Muscle layer of duodenum (tissue), 2 donors: ENCODE measurements around the gene SCAPER.

Source experiments
- H3K27ac ChIP-seq: one replicate; pipeline ENCODE4 v1.7.0; 2013; ENCODE audit warnings: mild to moderate bottlenecking, low read length
- H3K27me3 ChIP-seq: one replicate; pipeline ENCODE4 v1.7.0; 2013; ENCODE audit warnings: low read depth, mild to moderate bottlenecking, control low read depth, low read length
- H3K36me3 ChIP-seq, 2 donors: one replicate each; pipeline ENCODE4 v1.7.0; 2013; ENCODE audit warnings: low read length in 2 of 2, control low read depth in 1 of 2, mild to moderate bottlenecking in 1 of 2; ENCODE audit not compliant: insufficient read depth in 2 of 2, control insufficient read depth in 1 of 2
- H3K4me1 ChIP-seq, 2 donors: one replicate each; pipeline ENCODE4 v1.7.0; 2013; ENCODE audit warnings: low read length in 2 of 2, mild to moderate bottlenecking in 2 of 2, control low read depth in 1 of 2, moderate library complexity in 1 of 2; ENCODE audit not compliant: insufficient read depth in 2 of 2, control insufficient read depth in 1 of 2
- H3K4me3 ChIP-seq, 2 donors: one replicate each; pipeline ENCODE4 v1.7.0; 2013; ENCODE audit warnings: low read length in 2 of 2, low read depth in 1 of 2, mild to moderate bottlenecking in 1 of 2
- H3K9me3 ChIP-seq, 2 donors: one replicate each; pipeline ENCODE4 v1.7.0; 2013; ENCODE audit warnings: low read length in 2 of 2, control low read depth in 1 of 2, mild to moderate bottlenecking in 1 of 2; ENCODE audit not compliant: control insufficient read depth in 1 of 2
- donor health status: healthy.

The SCAPER gene

DNA sequence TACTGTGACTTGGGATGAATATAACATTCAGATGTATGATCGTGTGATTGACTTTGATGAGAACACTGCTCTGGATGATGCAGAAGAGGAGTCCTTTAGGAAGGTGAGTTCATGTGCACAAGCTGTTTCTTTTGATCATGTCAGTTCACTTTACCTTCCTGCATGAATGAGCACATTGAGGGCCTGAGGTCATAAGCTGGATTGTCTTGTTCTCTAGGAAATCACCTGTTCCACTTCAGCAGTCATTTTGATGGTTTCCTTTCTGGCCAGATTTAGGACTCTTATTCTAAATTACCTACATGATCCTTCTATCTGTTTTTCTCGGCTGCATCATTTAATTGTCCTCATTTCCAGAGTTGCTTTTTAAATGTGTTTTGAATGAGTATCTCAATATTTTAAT lies 30.5 kb upstream of the SCAPER start:
- H3K27me3 ChIP-seq = no peaks in the 10 kb centered on the region
- H3K4me3 ChIP-seq = no peak overlapping the region
- H3K27ac ChIP-seq = no peak overlapping the region
- H3K4me1 ChIP-seq = peaks cover 0 to 18% of the 10 kb centered on the region in 2 donors
- H3K36me3 ChIP-seq = peaks cover 13% of the 10 kb centered on the region in 2 donors
- no peaks in the 10 kb centered on the region for H3K9me3 ChIP-seq

DNA sequence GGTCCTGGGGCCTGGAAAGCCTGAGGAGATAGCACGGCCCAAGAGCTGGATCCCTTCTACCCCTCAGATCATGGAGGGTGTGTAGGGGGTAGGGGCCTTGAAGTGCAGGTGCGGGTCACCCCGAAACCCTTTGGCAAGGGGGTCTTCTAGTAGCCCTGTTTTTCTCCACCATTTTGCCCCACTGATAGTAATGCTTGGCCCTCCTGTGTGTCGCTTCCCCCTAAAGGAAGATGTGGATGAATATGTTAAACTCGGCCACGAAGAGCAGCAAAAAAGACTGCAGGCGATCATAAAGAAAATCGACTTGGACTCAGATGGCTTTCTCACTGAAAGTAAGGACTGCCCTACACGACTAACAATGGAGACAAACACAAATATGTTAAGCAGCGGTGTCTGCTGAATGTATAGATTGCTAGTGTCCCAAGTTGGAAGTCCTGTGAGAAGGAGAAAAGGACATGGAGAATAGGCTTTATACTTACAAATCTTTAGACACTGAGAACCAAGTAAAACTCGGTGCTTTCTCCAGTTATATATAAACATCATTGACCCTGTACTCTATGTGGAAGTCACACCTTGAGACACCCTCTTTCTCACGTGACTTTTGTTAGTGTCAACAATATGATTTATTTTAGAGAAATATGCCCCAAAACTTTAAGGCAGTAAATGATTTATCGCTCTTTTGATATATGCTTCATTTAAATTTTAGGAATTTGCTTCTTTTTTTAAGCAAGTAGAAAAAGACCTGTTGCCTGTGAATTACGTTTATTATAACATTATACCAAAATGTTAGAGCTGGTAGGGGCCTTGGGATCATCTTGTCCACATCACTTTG lies 27.2 kb upstream of the SCAPER start:
- H3K27ac ChIP-seq = peak overlapping the region; percentile 78
- H3K27me3 ChIP-seq = no peaks in the 10 kb centered on the region
- H3K36me3 ChIP-seq = peaks cover 3 to 9% of the 10 kb centered on the region in 2 donors

GRCh38 chr15:76931397-76932134 lies 26.4 kb upstream of the SCAPER start, which contains the start of gene RCN2:
TSS of gene RCN2 (plus strand) at chr15:76931749. CDS start at chr15:76931842, 93 bp downstream.
- Histone ChIP-seq H3K4me1 (peaks cover 0 to 18% of the 10 kb centered on the region in 2 donors), H3K4me3 (peak within 1 kb of the TSS; percentile 75 to 84), H3K9me3 (no peaks in the 10 kb centered on the region), H3K27me3 (no peaks in the 10 kb centered on the region), H3K36me3 (peaks cover 3 to 9% of the 10 kb centered on the region in 2 donors), H3K27ac (peak within 1 kb of the TSS; percentile 78)

More for the DNA sequence above, 27.2 kb upstream of the SCAPER start:
- H3K4me1 ChIP-seq = peaks cover 0 to 18% of the 10 kb centered on the region in 2 donors
- H3K9me3 ChIP-seq = no peaks in the 10 kb centered on the region
- H3K4me3 ChIP-seq = peak overlapping the region; percentile 75 to 84

DNA sequence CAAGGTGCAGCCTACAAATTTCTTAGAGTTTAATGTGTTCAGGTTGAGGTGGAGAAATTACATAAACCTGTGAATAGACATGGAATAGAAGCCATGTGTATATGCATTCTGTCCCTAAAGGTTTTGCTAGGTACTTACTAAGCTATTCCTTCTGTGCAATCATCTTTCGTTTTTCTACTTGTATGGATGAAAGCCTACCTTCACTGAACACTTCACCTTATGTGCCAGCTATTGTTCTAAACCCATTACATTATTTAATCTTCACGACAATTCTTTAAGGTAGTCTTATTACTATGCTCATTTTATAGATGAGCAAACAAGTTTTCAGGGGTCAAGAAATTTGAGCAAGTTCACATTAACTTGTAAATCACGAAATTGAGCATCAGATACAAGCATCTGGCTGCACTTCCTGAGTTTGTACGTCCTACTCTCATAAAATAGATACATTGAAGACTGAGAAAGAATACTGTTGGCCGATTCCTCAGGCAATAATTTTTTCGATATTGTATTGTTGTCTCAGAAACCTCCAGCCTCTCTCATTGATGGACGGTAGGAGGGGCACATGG lies 25.8 kb upstream of the SCAPER start:
- peaks cover 0 to 18% of the 10 kb centered on the region in 2 donors for H3K4me1 ChIP-seq
- no peaks in the 10 kb centered on the region for H3K27me3 ChIP-seq
- H3K4me3 ChIP-seq = peak overlapping the region; percentile 74 to 75
- no peaks in the 10 kb centered on the region for H3K9me3 ChIP-seq
- peaks cover 3 to 9% of the 10 kb centered on the region in 2 donors for H3K36me3 ChIP-seq
- peak overlapping the region; percentile 70 for H3K27ac ChIP-seq

- Histone ChIP-seq H3K4me3 (no peak overlapping the region), H3K4me1 (peaks cover 0 to 18% of the 10 kb centered on the region in 2 donors), H3K36me3 (peaks cover 0 to 4% of the 10 kb centered on the region in 2 donors), H3K27me3 (no peaks in the 10 kb centered on the region), H3K9me3 (no peaks in the 10 kb centered on the region), H3K27ac (no peak overlapping the region)
Observed at GRCh38 chr15:76929011-76929760, 24.0 kb upstream of the SCAPER start.

GRCh38 chr15:76928201-76928600 lies 23.1 kb upstream of the SCAPER start:
- no peaks in the 10 kb centered on the region for H3K9me3 ChIP-seq
- H3K4me3 ChIP-seq = no peak overlapping the region
- no peak overlapping the region for H3K27ac ChIP-seq
- H3K36me3 ChIP-seq = no peaks in the 10 kb centered on the region
- no peaks in the 10 kb centered on the region for H3K27me3 ChIP-seq
- peaks cover 0 to 18% of the 10 kb centered on the region in 2 donors for H3K4me1 ChIP-seq

GRCh38 chr15:76916369-76916768 lies 11.2 kb upstream of the SCAPER start:
- Histone ChIP-seq H3K36me3 (no peaks in the 10 kb centered on the region), H3K9me3 (no peaks in the 10 kb centered on the region), H3K27ac (no peak overlapping the region), H3K4me3 (no peak overlapping the region), H3K27me3 (no peaks in the 10 kb centered on the region), H3K4me1 (no peaks in the 10 kb centered on the region)

DNA sequence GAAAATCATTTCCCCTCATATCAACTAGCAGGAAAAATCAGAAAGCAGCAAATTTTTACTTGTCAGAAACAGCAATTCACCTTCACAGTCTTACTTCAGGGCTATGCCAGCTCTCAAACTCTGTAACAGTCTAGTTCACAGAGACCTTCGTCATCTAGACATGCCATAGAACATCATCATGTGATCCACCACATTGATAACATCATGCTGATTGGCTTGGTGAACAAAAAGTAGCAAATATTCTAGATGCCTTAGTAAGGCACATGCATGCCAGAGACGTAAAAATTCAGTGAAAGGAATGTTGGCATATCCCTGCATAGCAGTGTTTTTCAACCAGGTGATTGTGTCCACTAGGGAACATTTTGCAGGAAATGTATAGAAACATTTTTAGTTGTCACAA lies 8.6 kb upstream of the SCAPER start:
- Histone ChIP-seq H3K36me3 (no peaks in the 10 kb centered on the region), H3K27me3 (no peaks in the 10 kb centered on the region), H3K4me3 (no peak overlapping the region), H3K4me1 (no peaks in the 10 kb centered on the region), H3K27ac (no peak overlapping the region), H3K9me3 (no peaks in the 10 kb centered on the region)

GRCh38 chr15:76912430-76912829 lies 7.3 kb upstream of the SCAPER start:
- H3K27me3 ChIP-seq = no peaks in the 10 kb centered on the region
- no peaks in the 10 kb centered on the region for H3K36me3 ChIP-seq
- no peaks in the 10 kb centered on the region for H3K9me3 ChIP-seq
- H3K4me3 ChIP-seq = no peak overlapping the region
- no peaks in the 10 kb centered on the region for H3K4me1 ChIP-seq
- no peak overlapping the region for H3K27ac ChIP-seq

- H3K27ac ChIP-seq = peak overlapping the region; percentile 64
- H3K4me3 ChIP-seq = peak overlapping the region; percentile 67 to 88
- H3K4me1 ChIP-seq = peaks cover 13 to 14% of the 10 kb centered on the region in 2 donors
- no peaks in the 10 kb centered on the region for H3K36me3 ChIP-seq
- H3K9me3 ChIP-seq = no peaks in the 10 kb centered on the region
- H3K27me3 ChIP-seq = no peaks in the 10 kb centered on the region
Observed at GRCh38 chr15:76905855-76906254, 715 bp upstream of the SCAPER start.
